ENCODE results near the gene ANKRD33B. TPM values are rescaled to one million over a fixed set of nuclear protein-coding genes. Genes with fewer than 3 reads are reported as not detected.

Gene ANKRD33B
- total and polyA plus RNA-seq, 2 of the 8 experiments (the other 6 are each of a cell fraction or from before 2014, with no cell fraction given) = 6.9 to 20.6 TPM

- no peak overlapping the region for H3K56ac ChIP-seq (replicated peaks; ENCODE audit: insufficient read length, low read depth, low read length)
- 93% methylated on average over 14 of the region's 14 CpGs; no CpG with 5 or more reads in 1 of the 2 experiments for WGBS, 2 experiments (ENCODE audit: extremely low coverage in 1 of 2, insufficient coverage in 1 of 2, insufficient read length in 1 of 2, insufficient replicate concordance in 2 of 2, low coverage in 1 of 2, low lambda C conversion rate in 2 of 2, missing lambda C conversion rate in 1 of 2)
Measured at GRCh38 chr5:10675177-10675700, 111.4 kb downstream of the ANKRD33B start.

More at GRCh38 chr5:10675177-10675700, 111.4 kb downstream of the ANKRD33B start:
- Histone ChIP-seq H2BK5ac (ENCODE audit: low read depth, low read length) (no peak overlapping the region), H2AFZ (ENCODE audit: low read length) (no peak overlapping the region), H3K4ac (replicated peaks; ENCODE audit: insufficient read length, low read depth, low read length) (no peak overlapping the region), H4K20me1 (replicated peaks in 1 of 2; ENCODE audit: control insufficient read depth in 1 of 2, insufficient read depth in 2 of 2, low read length in 2 of 2) (no peaks in the 10 kb centered on the region), H3K4me3 (ENCODE audit: extremely low read depth in 1 of 4, insufficient read depth in 2 of 4, low read depth in 3 of 4, low read length in 4 of 4) (no peak overlapping the region), H3K23ac (ENCODE audit: insufficient read length) (no peak overlapping the region), H4K91ac (replicated peaks; ENCODE audit: insufficient read length, low read length) (no peak overlapping the region), H2AK5ac (ENCODE audit: low read depth, low read length) (no peak overlapping the region), H2BK15ac (ENCODE audit: low read length) (no peak overlapping the region), H3K9me3 (ENCODE audit: insufficient read depth in 2 of 2, low read depth in 1 of 2, low read length in 1 of 2) (no peaks in the 10 kb centered on the region), H3K27me3 (replicated peaks in 1 of 4; ENCODE audit: control insufficient read depth in 3 of 4, extremely low read depth in 1 of 4, insufficient read depth in 3 of 4, low read length in 3 of 4) (no peaks in the 10 kb centered on the region), H3K4me1 (replicated peaks in 1 of 4; ENCODE audit: control insufficient read depth in 3 of 4, insufficient read depth in 4 of 4, low read length in 3 of 4) (no peaks in the 10 kb centered on the region), H3K4me2 (ENCODE audit: insufficient read depth in 1 of 2, low read depth in 2 of 2, low read length in 2 of 2) (no peak overlapping the region), H3K27ac (ENCODE audit: low read depth, low read length) (no peak overlapping the region), H2BK20ac (ENCODE audit: low read length) (no peak overlapping the region), H2BK120ac (replicated peaks; ENCODE audit: low read depth, low read length) (no peak overlapping the region), H3K23me2 (ENCODE audit: low read depth, low read length) (peaks cover under 1% of the 10 kb centered on the region; the same call in 1 of the 2 replicates), H3K18ac (ENCODE audit: extremely low read depth, low read length) (no peak overlapping the region), H3K9ac (replicated peaks in 1 of 4; ENCODE audit: extremely low read depth in 1 of 4, low read depth in 3 of 4, low read length in 3 of 4) (no peak overlapping the region), H3K79me1 (ENCODE audit: low read depth, low read length) (no peaks in the 10 kb centered on the region; the same call in 1 of the 2 replicates), H4K5ac (ENCODE audit: insufficient read length, low read depth, low read length) (no peak overlapping the region), H2BK12ac (ENCODE audit: low read depth, low read length) (no peak overlapping the region), H3K14ac (ENCODE audit: insufficient read length) (no peak overlapping the region), H3K79me2 (ENCODE audit: control insufficient read depth in 1 of 2, insufficient read depth in 2 of 2, low read length in 2 of 2) (no peaks in the 10 kb centered on the region), H3K36me3 (ENCODE audit: control insufficient read depth in 2 of 4, insufficient read depth in 4 of 4, low read length in 3 of 4) (0 out of 8 replicates have a peak, but pooled peaks cover 0 to 5% (median 0%) of the 10 kb centered on the region in 4 experiments), H4K8ac (ENCODE audit: extremely low read depth, insufficient read depth, low read length) (no peak overlapping the region)
- no peak for DNase-seq (ENCODE audit: low read depth in 1 of 2, low spot score in 2 of 2)
- no peak for TF ChIP-seq HDAC2 (IDR thresholded peaks at IDR 0.05; ENCODE audit: borderline replicate concordance in 1 of 2, low read depth in 2 of 2, low read length in 2 of 2)
- no peak for TF ChIP-seq GTF2F1 (IDR thresholded peaks at IDR 0.05; ENCODE audit: borderline replicate concordance, low read depth, low read length)
- no peak for TF ChIP-seq KDM4A (IDR thresholded peaks at IDR 0.05; ENCODE audit: low read depth, low read length, severe bottlenecking)
- no peak for TF ChIP-seq ATF3 (IDR thresholded peaks at IDR 0.05; ENCODE audit: insufficient read depth, low read depth, low read length)
- no peak for TF ChIP-seq ZNF274 (IDR thresholded peaks at IDR 0.05; ENCODE audit: borderline replicate concordance, extremely low read depth, low read length)
- TF ChIP-seq TCF12 (IDR thresholded peaks at IDR 0.05; ENCODE audit: low read depth, low read length) = no peak
- TF ChIP-seq RNF2 (IDR thresholded peaks at IDR 0.05; ENCODE audit: borderline replicate concordance, low read depth, low read length, missing control alignments, poor library complexity, severe bottlenecking) = no peak
- no peak for TF ChIP-seq BACH1 (IDR thresholded peaks at IDR 0.05; ENCODE audit: low read length)
- TF ChIP-seq CEBPB (IDR thresholded peaks at IDR 0.05; ENCODE audit: low read depth, low read length) = no peak
- FAIRE-seq = no peak
- CTCF ChIA-PET (ENCODE audit: partially characterized antibody) = interaction anchor here (0.8 to 3.0 kb wide), 5 partner anchors 9 to 224 kb away, joined by 3 to 12 read pairs (median 4); no protein-coding TSS in a partner anchor
- POLR2A ChIA-PET (ENCODE audit: partially characterized antibody) = interaction anchor here (1.0 kb wide), 1 partner anchor 11 kb away, joined by 3 read pairs; no protein-coding TSS in a partner anchor
